ENCODE data around the gene OR6J1. TPM values are rescaled to one million over a fixed set of nuclear protein-coding genes. Genes with fewer than 3 reads are reported as not detected.

OR6J1 gene
- total and polyA plus RNA-seq, 10 of the 15 experiments (the other 5 are each of a cell fraction or from before 2014, with no cell fraction given) = not detected

DNA sequence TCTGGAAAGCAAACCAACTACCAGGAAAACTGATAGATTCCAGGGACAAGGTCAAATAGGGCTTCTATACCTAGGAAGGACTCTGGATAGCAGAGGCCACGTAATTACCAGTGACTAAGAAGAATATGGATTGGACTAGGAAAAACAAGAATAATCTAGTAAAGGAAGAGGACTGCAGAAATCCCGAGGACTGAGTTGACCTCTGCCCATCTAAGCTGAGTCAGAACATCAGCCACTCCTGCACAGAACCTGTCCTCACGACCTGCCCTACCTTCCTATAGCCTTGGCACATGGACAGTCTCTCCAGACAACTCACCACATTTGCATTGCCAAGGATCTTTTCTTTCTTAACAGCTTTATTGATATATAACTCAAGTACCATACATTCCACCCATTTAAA, 2.3 kb downstream of the OR6J1 start (continued):
- TF ChIP-seq, protein P1, sequence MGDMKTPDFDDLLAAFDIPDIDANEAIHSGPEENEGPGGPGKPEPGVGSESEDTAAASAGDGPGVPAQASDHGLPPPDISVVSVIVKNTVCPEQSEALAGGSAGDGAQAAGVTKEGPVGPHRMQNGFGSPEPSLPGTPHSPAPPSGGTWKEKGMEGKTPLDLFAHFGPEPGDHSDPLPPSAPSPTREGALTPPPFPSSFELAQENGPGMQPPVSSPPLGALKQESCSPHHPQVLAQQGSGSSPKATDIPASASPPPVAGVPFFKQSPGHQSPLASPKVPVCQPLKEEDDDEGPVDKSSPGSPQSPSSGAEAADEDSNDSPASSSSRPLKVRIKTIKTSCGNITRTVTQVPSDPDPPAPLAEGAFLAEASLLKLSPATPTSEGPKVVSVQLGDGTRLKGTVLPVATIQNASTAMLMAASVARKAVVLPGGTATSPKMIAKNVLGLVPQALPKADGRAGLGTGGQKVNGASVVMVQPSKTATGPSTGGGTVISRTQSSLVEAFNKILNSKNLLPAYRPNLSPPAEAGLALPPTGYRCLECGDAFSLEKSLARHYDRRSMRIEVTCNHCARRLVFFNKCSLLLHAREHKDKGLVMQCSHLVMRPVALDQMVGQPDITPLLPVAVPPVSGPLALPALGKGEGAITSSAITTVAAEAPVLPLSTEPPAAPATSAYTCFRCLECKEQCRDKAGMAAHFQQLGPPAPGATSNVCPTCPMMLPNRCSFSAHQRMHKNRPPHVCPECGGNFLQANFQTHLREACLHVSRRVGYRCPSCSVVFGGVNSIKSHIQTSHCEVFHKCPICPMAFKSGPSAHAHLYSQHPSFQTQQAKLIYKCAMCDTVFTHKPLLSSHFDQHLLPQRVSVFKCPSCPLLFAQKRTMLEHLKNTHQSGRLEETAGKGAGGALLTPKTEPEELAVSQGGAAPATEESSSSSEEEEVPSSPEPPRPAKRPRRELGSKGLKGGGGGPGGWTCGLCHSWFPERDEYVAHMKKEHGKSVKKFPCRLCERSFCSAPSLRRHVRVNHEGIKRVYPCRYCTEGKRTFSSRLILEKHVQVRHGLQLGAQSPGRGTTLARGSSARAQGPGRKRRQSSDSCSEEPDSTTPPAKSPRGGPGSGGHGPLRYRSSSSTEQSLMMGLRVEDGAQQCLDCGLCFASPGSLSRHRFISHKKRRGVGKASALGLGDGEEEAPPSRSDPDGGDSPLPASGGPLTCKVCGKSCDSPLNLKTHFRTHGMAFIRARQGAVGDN (IDR thresholded peaks at IDR 0.05) = no peak
- TF ChIP-seq SP1 (IDR thresholded peaks at IDR 0.05; ENCODE audit: low read depth, low read length) (no peak), IKZF1 (conservative IDR thresholded peaks at IDR 0.05) (no peak)
- TF ChIP-seq, protein P2, sequence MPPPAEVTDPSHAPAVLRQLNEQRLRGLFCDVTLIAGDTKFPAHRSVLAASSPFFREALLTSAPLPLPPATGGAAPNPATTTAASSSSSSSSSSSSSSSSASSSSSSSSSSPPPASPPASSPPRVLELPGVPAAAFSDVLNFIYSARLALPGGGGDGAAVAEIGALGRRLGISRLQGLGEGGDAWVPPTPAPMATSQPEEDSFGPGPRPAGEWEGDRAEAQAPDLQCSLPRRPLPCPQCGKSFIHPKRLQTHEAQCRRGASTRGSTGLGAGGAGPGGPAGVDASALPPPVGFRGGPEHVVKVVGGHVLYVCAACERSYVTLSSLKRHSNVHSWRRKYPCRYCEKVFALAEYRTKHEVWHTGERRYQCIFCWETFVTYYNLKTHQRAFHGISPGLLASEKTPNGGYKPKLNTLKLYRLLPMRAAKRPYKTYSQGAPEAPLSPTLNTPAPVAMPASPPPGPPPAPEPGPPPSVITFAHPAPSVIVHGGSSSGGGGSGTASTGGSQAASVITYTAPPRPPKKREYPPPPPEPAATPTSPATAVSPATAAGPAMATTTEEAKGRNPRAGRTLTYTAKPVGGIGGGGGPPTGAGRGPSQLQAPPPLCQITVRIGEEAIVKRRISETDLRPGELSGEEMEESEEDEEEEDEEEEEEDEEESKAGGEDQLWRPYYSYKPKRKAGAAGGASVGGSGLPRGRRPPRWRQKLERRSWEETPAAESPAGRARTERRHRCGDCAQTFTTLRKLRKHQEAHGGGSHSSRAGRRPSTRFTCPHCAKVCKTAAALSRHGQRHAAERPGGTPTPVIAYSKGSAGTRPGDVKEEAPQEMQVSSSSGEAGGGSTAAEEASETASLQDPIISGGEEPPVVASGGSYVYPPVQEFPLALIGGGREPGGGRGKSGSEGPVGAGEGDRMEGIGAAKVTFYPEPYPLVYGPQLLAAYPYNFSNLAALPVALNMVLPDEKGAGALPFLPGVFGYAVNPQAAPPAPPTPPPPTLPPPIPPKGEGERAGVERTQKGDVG (CRISPR knock-in tag; IDR thresholded peaks at IDR 0.05) = no peak

DNA sequence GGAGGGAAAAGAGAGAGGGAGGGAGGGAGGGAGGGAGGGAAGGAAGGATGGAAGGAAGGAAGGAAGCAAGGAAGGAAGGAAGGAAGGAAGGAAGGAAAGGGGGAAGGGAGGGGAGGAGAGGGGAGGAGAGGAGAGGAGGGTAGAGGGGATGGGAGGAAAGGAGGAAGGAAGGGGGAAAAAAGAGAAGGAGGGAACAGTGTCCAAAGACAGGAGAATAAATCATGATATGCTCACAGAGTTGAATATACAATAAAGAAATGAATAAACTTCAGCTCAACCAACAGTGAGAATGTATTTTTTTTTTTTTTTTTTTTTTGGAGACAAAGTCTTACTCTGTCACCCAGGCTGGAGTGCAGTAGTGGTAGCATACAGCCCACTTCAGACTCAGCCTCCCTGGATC, 4.0 kb downstream of the OR6J1 start:
- SMC1A ChIA-PET (ENCODE audit: uncharacterized antibody, unreplicated experiment) = interaction anchor here (0.7 to 3.3 kb wide), 3 partner anchors 13 to 69 kb away, joined by 3 to 13 read pairs (median 4); no protein-coding TSS in a partner anchor
- Histone ChIP-seq H3K9ac (ENCODE audit: control insufficient read depth, insufficient read depth, low read length) (no peak overlapping the region), H3K4me2 (ENCODE audit: control insufficient read depth, insufficient read depth) (no peak overlapping the region), H3K79me2 (ENCODE audit: control insufficient read depth, insufficient read depth, low read length) (no peaks in the 10 kb centered on the region), H3K9me3 (replicated peaks; ENCODE audit: control insufficient read depth, insufficient read depth, low read length) (no peaks in the 10 kb centered on the region), H3K27ac (ENCODE audit: control insufficient read depth, insufficient read depth) (no peak overlapping the region), H3K36me3 (ENCODE audit: control insufficient read depth in 2 of 2, insufficient read depth in 2 of 2, low read length in 1 of 2) (no peaks in the 10 kb centered on the region), H2AFZ (ENCODE audit: control insufficient read depth, low read depth, low read length) (no peak overlapping the region), H3K4me3 (no peak overlapping the region), H3K27me3 (replicated peaks in 1 of 2; ENCODE audit: control insufficient read depth in 2 of 2, insufficient read depth in 2 of 2, low read length in 1 of 2) (no peaks in the 10 kb centered on the region), H3K4me1 (ENCODE audit: control insufficient read depth, insufficient read depth, low read length) (no peaks in the 10 kb centered on the region), H4K20me1 (ENCODE audit: control insufficient read depth, insufficient read depth) (no peaks in the 10 kb centered on the region)
- intact Hi-C loops (cut with micrococcal nuclease; ENCODE audit: unreplicated experiment) = no loop called here
- in situ Hi-C loops (cut with MboI) = no loop called here
- BruUV-seq (replicated peaks) = no TSS peak
- ATAC-seq = no peak
- no peak for DNase-seq (ENCODE audit: low read depth, low spot score)
- FAIRE-seq = no peak
- RAD21 ChIA-PET (ENCODE audit: unreplicated experiment) = interaction anchor here (1.1 to 1.3 kb wide), 2 partner anchors 13 to 17 kb away, joined by 3 to 4 read pairs; no protein-coding TSS in a partner anchor
- TF ChIP-seq YBX1 (IDR thresholded peaks at IDR 0.05) (no peak), STAT3 (IDR thresholded peaks at IDR 0.05; ENCODE audit: low read depth, low read length) (no peak), RUNX3 (IDR thresholded peaks at IDR 0.05; ENCODE audit: low read length) (no peak)
- TF ChIP-seq, protein P3, sequence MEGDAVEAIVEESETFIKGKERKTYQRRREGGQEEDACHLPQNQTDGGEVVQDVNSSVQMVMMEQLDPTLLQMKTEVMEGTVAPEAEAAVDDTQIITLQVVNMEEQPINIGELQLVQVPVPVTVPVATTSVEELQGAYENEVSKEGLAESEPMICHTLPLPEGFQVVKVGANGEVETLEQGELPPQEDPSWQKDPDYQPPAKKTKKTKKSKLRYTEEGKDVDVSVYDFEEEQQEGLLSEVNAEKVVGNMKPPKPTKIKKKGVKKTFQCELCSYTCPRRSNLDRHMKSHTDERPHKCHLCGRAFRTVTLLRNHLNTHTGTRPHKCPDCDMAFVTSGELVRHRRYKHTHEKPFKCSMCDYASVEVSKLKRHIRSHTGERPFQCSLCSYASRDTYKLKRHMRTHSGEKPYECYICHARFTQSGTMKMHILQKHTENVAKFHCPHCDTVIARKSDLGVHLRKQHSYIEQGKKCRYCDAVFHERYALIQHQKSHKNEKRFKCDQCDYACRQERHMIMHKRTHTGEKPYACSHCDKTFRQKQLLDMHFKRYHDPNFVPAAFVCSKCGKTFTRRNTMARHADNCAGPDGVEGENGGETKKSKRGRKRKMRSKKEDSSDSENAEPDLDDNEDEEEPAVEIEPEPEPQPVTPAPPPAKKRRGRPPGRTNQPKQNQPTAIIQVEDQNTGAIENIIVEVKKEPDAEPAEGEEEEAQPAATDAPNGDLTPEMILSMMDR (IDR thresholded peaks at IDR 0.05 in 2 of 3, conservative IDR thresholded peaks at IDR 0.05 in 1 of 3; ENCODE audit: control insufficient read depth in 2 of 3, extremely low read depth in 1 of 3, insufficient read depth in 1 of 3, low read depth in 3 of 3, low read length in 3 of 3) = no peak
- CTCF ChIA-PET = interaction anchor here (0.8 to 5.4 kb wide), 3 partner anchors 8 to 69 kb away, joined by 3 to 36 read pairs (median 4); no protein-coding TSS in a partner anchor
- POLR2A ChIA-PET = no interaction called here
